Raji (cell line): ENCODE data around the gene TMEM229B.

Source experiments
- POLR2A ChIP-seq: IDR thresholded peaks from 2 replicates; pipeline ENCODE4 v1.6.1; 2011; ENCODE audit warnings: low read depth, low read length, control low read depth; ENCODE audit not compliant: insufficient read depth

The TMEM229B gene

GRCh38 chr14:67432050-67432564 lies 56.4 kb downstream of the TMEM229B start:
- no peak for TF ChIP-seq POLR2A

DNA sequence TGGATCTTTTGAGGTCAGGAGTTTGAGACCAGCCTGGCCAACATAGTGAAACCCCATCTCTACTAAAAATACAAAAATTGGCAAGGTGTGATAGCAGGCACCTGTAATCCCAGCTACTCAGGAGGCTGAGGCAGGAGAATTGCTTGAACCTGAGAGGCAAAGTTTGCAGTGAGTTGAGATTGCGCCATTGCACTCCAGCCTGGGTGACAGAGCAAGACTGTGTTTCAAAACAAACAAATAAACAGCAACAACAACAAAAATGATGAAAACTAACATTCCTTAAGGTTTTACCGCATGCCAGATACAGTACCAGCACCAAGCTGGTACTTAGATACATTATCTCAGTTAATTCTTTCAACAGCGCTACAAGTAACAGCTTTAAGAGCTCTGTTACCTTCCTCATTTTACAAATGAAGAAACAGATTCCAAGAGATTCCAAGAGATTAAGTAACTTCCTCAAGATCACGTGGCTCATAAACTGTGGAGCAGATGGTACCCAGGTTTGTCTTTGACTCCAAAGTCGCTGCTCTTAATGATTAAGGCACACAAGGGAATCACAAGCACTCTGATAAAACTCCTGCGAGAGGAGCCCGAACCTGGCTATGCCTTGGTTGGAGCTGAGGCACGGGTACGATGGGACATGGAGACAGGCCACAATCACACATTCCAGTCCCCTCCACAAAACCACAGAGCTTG lies 58.9 kb downstream of the TMEM229B start:
- no peak for TF ChIP-seq POLR2A

GRCh38 chr14:67428501-67429031 lies 60.0 kb downstream of the TMEM229B start:
- TF ChIP-seq POLR2A, result no peak

DNA sequence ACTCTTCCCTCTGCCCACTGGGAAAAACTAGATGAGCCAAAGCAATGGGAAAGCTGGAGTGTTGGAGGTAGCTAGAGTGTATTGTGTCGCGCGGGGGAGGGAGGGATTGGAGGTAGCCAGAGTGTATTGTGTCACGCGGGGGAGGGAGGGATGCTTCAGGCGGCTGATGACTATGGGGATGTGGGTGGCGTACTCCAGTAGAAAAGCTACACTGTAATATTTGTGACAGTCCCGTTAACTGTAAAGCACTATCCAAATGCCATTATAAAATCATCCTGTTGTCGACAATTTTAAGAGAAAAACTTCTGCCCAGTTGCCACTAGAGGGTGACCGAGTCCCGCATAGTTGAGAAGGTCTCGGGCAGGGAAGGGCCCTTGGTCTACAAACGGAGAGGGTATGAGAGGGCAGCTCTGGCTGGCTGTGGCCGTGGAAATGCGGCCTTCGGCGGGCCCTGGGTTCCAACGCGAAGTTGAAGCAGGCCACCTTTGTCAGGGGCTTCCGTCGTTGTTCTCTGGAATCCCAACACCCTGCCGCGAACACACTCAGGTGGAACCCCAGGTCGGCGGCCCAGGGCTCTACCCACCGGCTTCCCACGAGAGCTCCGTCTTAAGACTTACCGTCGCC lies 61.4 kb downstream of the TMEM229B start:
- no peak for TF ChIP-seq POLR2A

DNA sequence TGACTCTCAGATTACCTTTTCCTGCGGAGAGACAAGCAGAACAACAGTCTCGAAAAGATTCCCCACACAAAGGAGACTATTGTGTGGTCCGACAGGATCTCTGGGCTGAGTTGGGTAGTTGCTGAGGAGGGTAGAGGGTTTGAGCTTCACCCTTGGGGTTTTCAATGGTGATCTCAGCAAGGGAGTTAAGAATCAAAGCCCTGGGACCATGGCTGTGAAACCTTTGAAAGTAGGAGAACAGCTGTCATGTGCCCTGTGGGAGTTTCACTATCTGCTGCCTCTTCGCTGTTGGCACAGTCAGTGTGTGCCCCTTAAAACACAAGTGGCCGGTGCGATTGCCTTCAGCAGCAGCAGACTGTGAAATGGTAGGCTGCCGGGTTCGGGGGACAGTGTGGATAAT lies 62.4 kb downstream of the TMEM229B start:
- no peak for TF ChIP-seq POLR2A

DNA sequence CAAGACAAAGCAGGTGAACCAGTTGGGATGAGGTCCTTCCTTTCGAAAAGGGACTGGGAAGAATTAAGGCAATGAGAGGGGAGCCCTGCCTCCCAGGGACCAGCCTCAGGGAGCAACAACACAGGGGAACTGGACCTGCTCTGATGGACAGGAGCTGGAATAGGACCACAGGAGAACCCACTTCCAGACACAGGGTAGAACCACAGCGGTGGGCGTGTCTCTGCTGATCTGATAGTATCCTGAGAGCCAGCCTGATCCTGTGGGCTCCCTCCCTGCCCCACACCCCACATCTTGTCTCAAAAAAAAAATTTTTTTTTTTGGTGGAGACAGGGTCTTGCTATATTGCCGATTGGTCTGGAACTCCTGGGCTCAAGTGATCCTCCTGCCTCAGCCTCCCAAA lies 62.9 kb downstream of the TMEM229B start:
- no peak for TF ChIP-seq POLR2A

GRCh38 chr14:67424539-67424938 lies 64.0 kb downstream of the TMEM229B start:
- no peak for TF ChIP-seq POLR2A

DNA sequence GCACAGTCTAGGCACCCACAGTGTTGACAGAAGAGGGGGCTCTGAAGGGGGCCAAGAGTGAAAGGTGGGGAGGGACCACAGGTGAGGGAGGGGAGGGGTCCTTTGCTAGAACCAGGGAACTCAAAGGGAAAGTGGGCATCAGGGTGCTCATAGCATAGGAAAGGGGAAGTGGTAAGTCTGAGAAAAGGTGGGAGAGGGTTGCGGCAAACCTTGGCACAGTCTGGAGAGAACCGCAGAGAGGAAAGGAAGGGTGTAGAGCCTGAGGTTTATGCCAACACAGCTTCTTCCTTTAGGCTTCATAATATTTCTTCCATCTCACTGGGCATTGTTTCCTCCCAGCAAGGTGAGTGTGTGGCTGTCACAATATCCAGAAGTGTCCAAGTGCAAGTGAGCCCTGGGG lies 65.1 kb downstream of the TMEM229B start:
- no peak for TF ChIP-seq POLR2A

DNA sequence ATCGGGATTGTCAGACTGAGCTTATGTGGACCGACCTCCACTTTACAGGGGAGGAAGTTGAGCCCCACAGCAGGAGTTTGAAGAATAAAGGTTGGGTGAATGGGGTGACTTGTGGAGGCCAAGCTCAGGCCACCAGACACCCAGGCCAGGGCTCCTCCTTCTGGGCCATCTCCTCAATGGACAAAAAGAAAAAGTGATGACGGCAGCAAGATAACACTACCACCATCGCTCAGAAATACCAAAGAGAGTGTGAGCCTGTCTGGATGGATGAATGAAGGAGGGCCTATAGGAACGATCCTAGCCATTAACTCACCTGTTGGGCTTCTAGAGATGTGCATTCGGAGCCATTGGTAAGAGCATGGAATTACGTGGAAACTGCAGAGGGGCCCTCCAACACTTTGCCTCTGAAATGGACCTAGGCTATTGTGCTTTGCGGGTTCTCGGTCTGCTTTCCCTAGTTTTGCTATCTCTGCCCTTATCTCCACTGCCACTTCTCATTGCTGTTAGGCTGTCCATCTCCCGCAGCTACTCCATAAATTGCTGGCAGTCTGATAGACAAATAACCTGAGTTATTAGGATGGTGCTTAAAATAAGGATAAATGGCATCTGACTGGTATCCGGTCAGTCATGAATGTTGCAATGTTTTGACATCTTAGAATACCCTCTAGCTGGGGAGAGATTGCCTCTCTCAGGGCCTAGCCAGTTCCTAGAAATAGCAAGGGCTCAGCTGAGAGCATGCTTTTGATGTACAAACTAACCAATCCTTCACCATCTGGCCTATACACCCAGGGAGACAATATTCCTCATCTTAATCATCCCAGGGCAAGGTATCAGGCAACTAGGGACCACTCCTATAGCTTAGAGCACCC lies 66.9 kb downstream of the TMEM229B start:
- TF ChIP-seq POLR2A, result no peak
